PC-9 (cell line): ENCODE measurements around the gene GLTPD2. TPM values are rescaled to one million over a fixed set of nuclear protein-coding genes. Genes with fewer than 3 reads are reported as not detected.

Experiments used
- BruUV-seq: library from RNA; stranded (reverse); fragments of 400-500 nt; replicated peaks from 2 replicates; lab custom pipeline; 2021; lab: Mats Ljungman, UMichigan
- CTCF ChIA-PET: fragments of 300-600 bp; sonication (Branson Sonifier 250); formaldehyde crosslinking; loops from one replicate; lab custom pipeline; 2022; ENCODE audit warnings: antibody characterized with exemption; lab: Charles Lee
- POLR2A ChIA-PET: fragments of 300-600 bp; sonication (Branson Sonifier 250); formaldehyde crosslinking; loops from one replicate; lab custom pipeline; 2022; ENCODE audit warnings: antibody characterized with exemption; ENCODE audit not compliant: unreplicated experiment; lab: Charles Lee
- DNase-seq, 2 experiments: peaks; one replicate each; pipeline versions ENCODE4 v3.0.0 to v3.0.0-alpha.2; 2015 to 2022; ENCODE audit warnings: mixed read lengths in 1 of 2
- H2AFZ ChIP-seq: fragments of 200-600 bp; sonication (generic); 2 replicates; pipeline ENCODE4 v1.8.1; 2017; ENCODE audit warnings: antibody characterized with exemption
- H3F3A ChIP-seq: fragments of 200-600 bp; sonication (generic); 2 replicates; pipeline ENCODE4 v1.8.1; 2017; ENCODE audit warnings: antibody characterized with exemption, mild to moderate bottlenecking, low read depth; ENCODE audit not compliant: insufficient read depth
- H3K27ac ChIP-seq: fragments of 200-600 bp; sonication (generic); 2 replicates; pipeline ENCODE4 v1.6.1; 2016; ENCODE audit warnings: mixed run types
- H3K27me3 ChIP-seq: fragments of 200-600 bp; sonication (generic); 2 replicates; pipeline ENCODE4 v1.6.1; 2016; ENCODE audit warnings: low read depth, mixed run types; ENCODE audit not compliant: insufficient read depth
- H3K36me3 ChIP-seq: fragments of 200-600 bp; sonication (generic); 2 replicates; pipeline ENCODE4 v1.6.1; 2016; ENCODE audit warnings: low read depth, mixed run types
- H3K4me1 ChIP-seq: fragments of 200-600 bp; sonication (generic); replicated peaks from 2 replicates; pipeline ENCODE4 v1.6.1; 2016; ENCODE audit warnings: mixed run types; ENCODE audit not compliant: insufficient read depth
- H3K4me2 ChIP-seq: fragments of 200-600 bp; sonication (generic); 2 replicates; pipeline ENCODE4 v1.6.1; 2017; ENCODE audit warnings: mixed run types
- H3K4me3 ChIP-seq: fragments of 200-600 bp; sonication (generic); 2 replicates; pipeline ENCODE4 v1.6.1; 2016; ENCODE audit warnings: mixed run types
- H3K79me2 ChIP-seq: fragments of 200-600 bp; sonication (generic); 2 replicates; pipeline ENCODE4 v1.6.1; 2017; ENCODE audit warnings: low read depth, mixed run types
- H3K9me2 ChIP-seq: fragments of 200-600 bp; sonication (generic); 2 replicates; pipeline ENCODE4 v1.8.1; 2017; ENCODE audit warnings: mild to moderate bottlenecking; ENCODE audit not compliant: insufficient read depth
- H3K9me3 ChIP-seq: fragments of 200-600 bp; sonication (generic); 2 replicates; pipeline ENCODE4 v1.8.1; 2016; ENCODE audit warnings: low read depth; ENCODE audit not compliant: insufficient read depth
- H4K20me1 ChIP-seq: fragments of 200-600 bp; sonication (generic); 2 replicates; pipeline ENCODE4 v1.8.1; 2017; ENCODE audit not compliant: insufficient read depth
- EZH2 ChIP-seq: fragments of 200-600 bp; sonication (generic); IDR thresholded peaks from 2 replicates; pipeline ENCODE4 v1.8.0; 2017; ENCODE audit warnings: antibody characterized with exemption, low read depth
- intact Hi-C: fragments of 100-400 bp; cut with micrococcal nuclease; formaldehyde crosslinking; loops from one replicate; pipeline ENCODE4 v1.10.0; 2022; ENCODE audit not compliant: unreplicated experiment
- total RNA-seq: library from RNA; stranded (reverse); gene quantifications from 2 replicates; pipeline ENCODE4 v1.2.3, GENCODE V29; 2021
- TF ChIP-seq, protein P1 (sequence below): fragments of 200-600 bp; sonication (generic); conservative IDR thresholded peaks from 2 replicates; pipeline ENCODE4 v1.6.1; 2017; ENCODE audit warnings: mixed run types, antibody characterized with exemption, mild to moderate bottlenecking, moderate library complexity

The GLTPD2 gene
- total RNA-seq, 1 experiment from 2014 or later = not detected

DNA sequence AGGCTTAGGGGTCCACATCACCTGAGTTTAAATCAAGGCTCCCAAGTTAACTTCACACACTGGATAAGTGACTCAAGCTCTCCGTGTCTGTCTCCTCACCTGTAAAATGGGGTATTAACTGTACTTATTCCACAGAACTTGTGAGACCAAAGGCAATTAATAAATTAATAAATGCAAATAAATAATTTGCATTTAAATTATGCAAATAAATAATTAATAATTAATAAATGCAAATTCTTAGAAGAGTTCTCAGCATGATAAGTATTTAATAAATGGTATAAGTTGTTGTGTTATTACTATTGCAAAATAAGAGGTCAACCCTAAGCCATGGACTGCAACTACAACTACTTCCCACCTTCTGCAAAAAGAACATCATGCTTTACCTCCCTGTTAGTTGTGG is 35.4 kb upstream of the GLTPD2 start:
- TF ChIP-seq, protein P1, sequence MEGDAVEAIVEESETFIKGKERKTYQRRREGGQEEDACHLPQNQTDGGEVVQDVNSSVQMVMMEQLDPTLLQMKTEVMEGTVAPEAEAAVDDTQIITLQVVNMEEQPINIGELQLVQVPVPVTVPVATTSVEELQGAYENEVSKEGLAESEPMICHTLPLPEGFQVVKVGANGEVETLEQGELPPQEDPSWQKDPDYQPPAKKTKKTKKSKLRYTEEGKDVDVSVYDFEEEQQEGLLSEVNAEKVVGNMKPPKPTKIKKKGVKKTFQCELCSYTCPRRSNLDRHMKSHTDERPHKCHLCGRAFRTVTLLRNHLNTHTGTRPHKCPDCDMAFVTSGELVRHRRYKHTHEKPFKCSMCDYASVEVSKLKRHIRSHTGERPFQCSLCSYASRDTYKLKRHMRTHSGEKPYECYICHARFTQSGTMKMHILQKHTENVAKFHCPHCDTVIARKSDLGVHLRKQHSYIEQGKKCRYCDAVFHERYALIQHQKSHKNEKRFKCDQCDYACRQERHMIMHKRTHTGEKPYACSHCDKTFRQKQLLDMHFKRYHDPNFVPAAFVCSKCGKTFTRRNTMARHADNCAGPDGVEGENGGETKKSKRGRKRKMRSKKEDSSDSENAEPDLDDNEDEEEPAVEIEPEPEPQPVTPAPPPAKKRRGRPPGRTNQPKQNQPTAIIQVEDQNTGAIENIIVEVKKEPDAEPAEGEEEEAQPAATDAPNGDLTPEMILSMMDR = no peak
- no peak for TF ChIP-seq EZH2
- BruUV-seq = no TSS peak
- H3K79me2 ChIP-seq = no peaks in the 10 kb centered on the region
- no peak overlapping the region for H2AFZ ChIP-seq
- no peaks in the 10 kb centered on the region; the same call in 1 of the 2 replicates for H3F3A ChIP-seq
- H3K27ac ChIP-seq = no peak overlapping the region
- CTCF ChIA-PET = no interaction called here
- no peaks in the 10 kb centered on the region for H3K9me2 ChIP-seq
- no peak overlapping the region for H3K4me2 ChIP-seq
- no peaks in the 10 kb centered on the region for H3K4me1 ChIP-seq
- DNase-seq = no peak
- H3K9me3 ChIP-seq = no peaks in the 10 kb centered on the region
- intact Hi-C loops = no loop called here
- POLR2A ChIA-PET = interaction anchor here (0.6 to 0.7 kb wide), 2 partner anchors 12 to 15 kb away, joined by 3 to 6 read pairs; no protein-coding TSS in a partner anchor
- no peak overlapping the region for H3K4me3 ChIP-seq
- no peaks in the 10 kb centered on the region for H3K36me3 ChIP-seq
- peaks cover 41% of the 10 kb centered on the region for H3K27me3 ChIP-seq
- no peaks in the 10 kb centered on the region; the same call in 1 of the 2 replicates for H4K20me1 ChIP-seq

DNA sequence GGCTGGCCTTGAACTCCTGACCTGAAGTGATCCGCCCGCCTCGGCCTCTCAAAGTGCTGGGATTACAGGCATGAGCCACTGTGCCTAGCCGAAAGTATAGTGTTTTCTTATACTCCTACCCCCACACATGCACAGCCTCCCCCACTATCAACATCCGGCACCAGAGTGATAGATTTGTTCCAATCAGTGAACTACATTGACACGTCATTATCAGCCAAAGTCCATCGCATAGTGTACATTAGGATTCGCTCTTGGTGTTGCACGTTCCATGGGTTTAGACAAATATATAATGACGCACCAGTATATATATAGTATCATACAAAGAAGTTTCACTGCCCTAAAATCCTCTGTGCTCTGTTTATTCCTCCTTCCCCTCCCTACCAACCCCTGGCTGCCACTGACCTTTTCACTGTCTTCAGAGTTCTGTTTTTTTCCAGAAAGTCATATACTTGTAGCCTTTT is 29.0 kb upstream of the GLTPD2 start:
- intact Hi-C loops = no loop called here
- Histone ChIP-seq H3K36me3 (no peaks in the 10 kb centered on the region), H4K20me1 (no peaks in the 10 kb centered on the region), H3K27me3 (peaks cover 26% of the 10 kb centered on the region), H3K27ac (no peak overlapping the region), H3K9me2 (no peaks in the 10 kb centered on the region), H3F3A (no peaks in the 10 kb centered on the region; the same call in 1 of the 2 replicates), H3K4me3 (no peak overlapping the region), H3K4me1 (no peaks in the 10 kb centered on the region), H3K79me2 (no peaks in the 10 kb centered on the region), H3K9me3 (no peaks in the 10 kb centered on the region), H3K4me2 (no peak overlapping the region), H2AFZ (no peak overlapping the region)
- no peak for DNase-seq
- ChIA-PET POLR2A (no interaction called here), CTCF (no interaction called here)
- TF ChIP-seq EZH2 = no peak
- no TSS peak for BruUV-seq

DNA sequence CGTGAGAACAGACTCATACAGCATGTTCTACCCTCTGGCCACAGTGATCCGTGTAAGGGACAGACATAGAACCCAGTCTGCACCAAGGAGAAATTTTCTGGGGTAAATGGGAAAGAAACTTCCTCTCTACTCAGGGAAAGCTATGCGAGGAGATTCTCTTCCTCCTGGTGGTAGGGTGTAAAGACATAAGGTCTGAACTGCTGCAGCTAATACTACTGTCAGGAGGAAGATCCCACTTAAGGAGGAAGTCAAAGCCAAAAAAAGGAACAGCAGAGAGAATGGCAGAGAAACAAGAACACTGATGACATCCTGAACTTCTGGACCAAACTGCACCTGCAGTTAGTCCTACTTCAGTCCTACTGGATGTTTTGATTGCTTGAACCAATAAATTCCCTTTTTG is 24.2 kb upstream of the GLTPD2 start:
- Histone ChIP-seq H3K79me2 (no peaks in the 10 kb centered on the region), H3K27me3 (no peaks in the 10 kb centered on the region), H3K9me3 (no peaks in the 10 kb centered on the region), H3F3A (no peaks in the 10 kb centered on the region), H3K9me2 (no peaks in the 10 kb centered on the region), H3K27ac (no peak overlapping the region), H4K20me1 (no peaks in the 10 kb centered on the region), H3K36me3 (no peaks in the 10 kb centered on the region), H3K4me3 (no peak overlapping the region), H3K4me2 (no peak overlapping the region), H2AFZ (no peak overlapping the region), H3K4me1 (no peaks in the 10 kb centered on the region)
- no TSS peak for BruUV-seq
- intact Hi-C loops = no loop called here
- CTCF ChIA-PET = no interaction called here
- no peak for TF ChIP-seq EZH2
- TF ChIP-seq, protein P1 = no peak
- POLR2A ChIA-PET = no interaction called here
- no peak for DNase-seq

DNA sequence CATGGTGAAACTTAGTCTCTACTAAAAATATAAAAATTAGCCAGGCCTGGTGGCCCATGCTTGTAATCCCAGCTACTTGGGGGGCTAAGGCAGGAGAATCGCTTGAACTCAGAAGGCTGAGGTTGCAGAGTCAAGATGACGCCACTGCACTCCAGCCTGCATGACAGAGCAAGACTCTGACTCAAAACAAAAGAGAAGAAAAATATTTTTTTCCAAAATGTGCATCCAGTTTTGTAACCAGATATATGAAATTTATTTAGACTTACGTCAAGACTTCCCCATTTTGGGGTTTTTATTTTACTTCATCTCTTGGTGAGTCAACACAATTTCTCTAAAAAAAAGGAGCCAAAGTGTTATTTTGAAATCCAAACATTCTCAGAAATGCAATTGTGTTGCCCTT is 22.6 kb upstream of the GLTPD2 start:
- intact Hi-C loops = no loop called here
- Histone ChIP-seq H3K36me3 (no peaks in the 10 kb centered on the region), H3K27me3 (no peaks in the 10 kb centered on the region), H3K4me2 (no peak overlapping the region), H3K9me3 (no peaks in the 10 kb centered on the region), H3F3A (no peaks in the 10 kb centered on the region), H3K79me2 (no peaks in the 10 kb centered on the region), H2AFZ (no peak overlapping the region), H3K4me1 (no peaks in the 10 kb centered on the region), H3K4me3 (no peak overlapping the region), H4K20me1 (no peaks in the 10 kb centered on the region), H3K9me2 (no peaks in the 10 kb centered on the region), H3K27ac (no peak overlapping the region)
- ChIA-PET POLR2A (no interaction called here), CTCF (no interaction called here)
- no peak for TF ChIP-seq EZH2
- TF ChIP-seq, protein P1 = no peak
- no TSS peak for BruUV-seq
- DNase-seq = no peak
